GM21447 (cell line): ENCODE results near the gene SYTL1.
A peak's percentile ranks its signal among the peaks of the same experiment; 100 is the strongest.

Source experiments
- ATAC-seq: cut with Tn5 transposase; IDR thresholded peaks from one replicate; pipeline ENCODE4 v1.9.1; 2021; ENCODE audit not compliant: unreplicated experiment

The SYTL1 gene

DNA sequence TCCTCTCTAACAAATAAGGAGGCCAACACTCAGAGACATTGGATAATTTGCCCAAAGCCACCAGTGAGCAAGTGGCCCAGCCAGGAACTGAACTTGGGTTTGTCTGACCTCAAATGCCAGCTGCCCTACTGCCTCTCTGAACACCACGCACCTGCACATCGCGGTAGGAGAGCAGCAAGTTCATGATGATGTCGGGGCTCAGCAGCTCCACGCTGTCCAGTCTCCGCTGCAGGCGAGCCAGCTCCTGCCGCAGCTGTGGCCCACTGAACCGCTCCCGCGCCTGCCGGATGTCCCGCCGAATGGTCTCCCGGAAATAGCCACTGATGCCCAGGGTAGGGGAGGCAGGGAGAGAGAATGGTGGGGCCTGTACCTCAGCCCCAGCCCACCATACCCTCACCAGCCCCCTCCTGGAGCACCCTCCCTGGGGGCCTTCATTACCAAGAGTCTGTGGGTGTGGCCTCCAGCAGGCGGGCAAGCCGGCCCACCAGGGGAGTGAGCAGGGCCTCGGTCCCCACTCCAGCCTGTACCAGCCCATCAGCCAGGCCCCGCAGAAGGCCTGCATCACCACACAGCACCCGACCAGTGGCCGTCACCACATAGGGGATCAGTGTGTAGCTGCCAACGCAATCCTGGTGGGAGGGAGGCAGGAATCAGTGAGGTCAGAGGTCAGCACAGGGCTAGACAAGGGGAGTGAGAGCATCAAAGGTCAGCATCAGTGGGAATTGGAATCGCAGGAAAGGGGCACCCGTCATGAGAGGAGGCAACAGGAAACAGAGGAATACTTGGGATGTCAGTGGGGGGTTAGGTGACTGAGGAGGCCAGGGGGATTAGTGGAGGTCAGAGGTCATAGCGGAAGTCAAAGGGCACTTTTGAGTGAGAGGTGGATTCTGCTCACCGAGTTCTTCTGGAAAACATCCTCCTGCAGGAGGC, 22.2 kb downstream of the SYTL1 start:
- no peak for ATAC-seq

GRCh38 chr1:27364696-27365371, 23.0 kb downstream of the SYTL1 start:
- ATAC-seq = no peak

GRCh38 chr1:27365372-27366112, 23.7 kb downstream of the SYTL1 start:
- ATAC-seq = peak; percentile 40

DNA sequence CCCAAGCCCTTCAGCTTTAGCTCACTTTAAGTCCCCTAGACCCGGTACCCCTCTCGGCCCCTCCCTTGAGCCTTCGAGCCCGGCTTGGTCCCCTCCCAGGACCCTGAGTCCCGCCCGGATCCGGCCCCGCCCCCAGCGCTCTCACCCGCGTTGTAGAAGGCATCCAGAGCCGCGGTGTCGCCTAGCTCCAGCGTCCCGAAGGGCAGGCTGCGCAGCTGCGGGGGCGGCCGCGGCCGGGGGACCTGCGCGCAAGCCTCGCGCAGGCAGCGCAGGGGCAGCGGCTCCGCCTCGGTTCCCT, 24.2 kb downstream of the SYTL1 start:
- ATAC-seq = peak; percentile 35

DNA sequence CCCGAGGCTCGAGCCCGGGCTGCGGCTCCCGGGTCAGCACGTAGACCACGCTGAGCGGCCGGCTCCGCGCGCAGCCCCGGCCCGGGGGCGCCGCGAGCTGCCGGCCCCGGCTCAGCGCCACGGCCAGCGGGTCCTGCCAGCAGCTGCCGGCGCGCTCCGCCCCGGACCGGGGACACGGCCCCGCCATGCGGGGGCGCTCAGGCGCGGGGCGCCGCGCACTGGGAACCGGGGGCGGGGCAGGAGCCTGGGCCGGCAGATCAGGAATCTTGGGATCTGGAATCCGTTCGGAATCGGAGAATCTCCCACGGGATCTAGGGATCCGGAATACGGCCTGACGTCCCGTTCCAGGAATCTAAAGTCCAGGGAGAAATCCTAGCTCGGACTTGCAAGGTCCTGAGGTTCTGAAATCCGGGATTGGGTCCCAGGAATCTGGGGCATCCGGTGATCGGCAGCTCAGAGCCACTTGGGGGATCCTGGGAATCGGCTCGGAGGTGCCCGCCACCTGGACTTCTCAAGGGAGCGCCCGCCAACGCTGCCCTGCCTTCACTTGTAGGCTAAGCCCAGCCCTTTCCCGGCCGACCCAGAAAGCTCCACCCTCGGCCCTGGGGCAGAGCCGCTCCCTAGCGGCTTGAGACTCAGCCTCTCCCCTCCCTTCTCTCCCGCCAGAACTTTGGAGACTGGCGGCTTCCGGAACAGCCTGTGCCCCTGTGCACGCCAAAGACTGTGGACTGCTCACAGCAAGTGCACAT, 24.8 kb downstream of the SYTL1 start, which contains the start of gene MAP3K6:
TSS of gene MAP3K6 (minus strand) at position 551 of the 749 bp plus-strand sequence. CDS start at position 187, 364 bp downstream.
- peak; percentile 34 for ATAC-seq

DNA sequence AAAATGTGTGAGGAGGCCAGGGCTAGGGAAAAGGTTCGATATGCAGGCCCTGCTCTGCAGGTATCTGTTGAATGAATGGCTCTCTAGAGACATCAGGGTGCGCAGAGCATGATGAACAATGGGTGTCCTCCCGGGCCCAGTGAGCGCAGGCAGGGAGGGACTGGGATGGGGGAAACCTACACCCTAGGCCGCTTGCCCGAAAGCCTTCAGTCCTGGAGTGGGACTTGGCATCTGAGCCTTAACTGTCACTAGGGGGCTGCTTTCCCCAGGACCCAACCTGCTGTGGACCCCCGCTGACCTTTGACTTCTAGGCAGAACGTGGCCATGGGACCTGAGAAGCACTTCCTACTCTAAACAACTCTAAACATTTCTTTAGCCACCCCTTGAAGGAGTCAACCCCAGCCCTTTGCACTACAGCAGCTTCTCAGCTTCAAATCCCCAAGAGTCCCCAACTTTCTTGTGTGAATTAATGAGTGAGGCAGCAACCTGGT, 25.4 kb downstream of the SYTL1 start:
- ATAC-seq = no peak

DNA sequence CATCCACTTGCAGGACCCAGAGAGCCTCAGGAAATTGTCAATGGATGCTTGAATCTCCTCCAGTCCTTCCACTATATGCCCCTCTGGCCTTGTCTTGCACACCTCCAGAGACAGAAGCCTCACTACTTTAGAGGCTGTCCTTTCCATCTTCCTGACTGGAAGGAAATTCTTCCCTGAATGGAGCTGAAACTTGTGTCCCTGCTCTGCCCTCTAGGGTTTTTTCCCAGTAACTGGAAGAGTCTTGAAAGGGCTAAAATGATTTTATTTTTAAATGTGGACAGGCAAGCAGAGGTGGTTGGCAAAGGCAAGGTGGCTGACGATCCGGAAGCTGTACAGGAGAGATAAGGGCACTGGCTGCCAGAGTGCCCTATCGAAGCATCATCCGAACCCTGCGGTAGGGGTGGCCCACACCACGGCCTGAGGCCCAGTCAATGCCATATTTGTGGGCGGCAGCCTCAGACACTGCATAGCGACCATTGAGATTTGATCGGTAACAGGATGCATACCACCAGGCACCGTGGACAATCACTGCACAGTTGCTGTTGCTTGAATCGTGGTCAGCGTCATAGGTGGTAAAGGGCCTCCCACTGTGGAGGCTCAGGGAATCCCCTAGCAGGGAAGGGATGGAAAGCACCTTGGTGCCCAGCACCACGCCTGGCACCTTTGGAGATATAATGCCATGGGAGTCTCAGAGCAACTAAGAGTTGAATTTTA, 27.2 kb downstream of the SYTL1 start:
- no peak for ATAC-seq

GRCh38 chr1:27372022-27372807, 30.4 kb downstream of the SYTL1 start:
- no peak for ATAC-seq

GRCh38 chr1:27372808-27373690, 31.2 kb downstream of the SYTL1 start:
- no peak for ATAC-seq

DNA sequence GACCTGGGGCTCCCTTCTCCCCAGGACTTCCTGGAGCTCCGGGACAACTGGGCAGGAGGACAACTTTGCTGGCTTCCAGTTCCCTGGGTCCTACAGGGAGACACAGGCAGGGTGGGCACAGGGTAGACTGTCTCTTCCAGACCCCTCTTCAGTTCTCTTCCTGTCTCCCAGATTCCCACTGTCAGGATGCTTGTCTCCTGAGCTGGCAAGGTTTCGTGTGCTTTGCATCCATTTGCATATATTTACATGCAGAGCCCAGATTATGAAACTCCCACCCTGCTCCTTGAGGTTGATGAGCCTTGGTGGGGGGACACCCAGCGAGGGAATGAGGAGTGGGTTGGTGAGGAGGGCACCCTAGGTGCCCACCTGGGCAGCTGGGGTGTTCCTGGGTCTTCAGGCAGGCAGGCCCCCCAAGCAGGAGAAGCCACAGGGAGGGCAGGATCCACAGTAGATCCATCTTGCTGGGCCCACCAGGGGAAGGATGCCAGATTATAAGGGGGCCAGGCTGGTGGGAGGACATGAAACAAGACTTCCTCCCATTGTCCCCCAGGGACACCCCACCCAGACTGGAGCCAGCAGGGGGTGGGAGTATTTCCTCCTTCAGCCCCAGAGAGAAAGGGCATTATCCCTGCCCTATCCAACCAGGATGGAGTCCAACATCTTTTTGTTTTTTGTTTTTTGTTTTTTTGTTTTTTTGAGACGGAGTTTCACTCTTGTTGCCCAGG, 32.7 kb downstream of the SYTL1 start, which contains the start of gene FCN3:
TSS of gene FCN3 (minus strand) at position 463 of the 725 bp plus-strand sequence. CDS start at position 457, 6 bp downstream.
- no peak for ATAC-seq

DNA sequence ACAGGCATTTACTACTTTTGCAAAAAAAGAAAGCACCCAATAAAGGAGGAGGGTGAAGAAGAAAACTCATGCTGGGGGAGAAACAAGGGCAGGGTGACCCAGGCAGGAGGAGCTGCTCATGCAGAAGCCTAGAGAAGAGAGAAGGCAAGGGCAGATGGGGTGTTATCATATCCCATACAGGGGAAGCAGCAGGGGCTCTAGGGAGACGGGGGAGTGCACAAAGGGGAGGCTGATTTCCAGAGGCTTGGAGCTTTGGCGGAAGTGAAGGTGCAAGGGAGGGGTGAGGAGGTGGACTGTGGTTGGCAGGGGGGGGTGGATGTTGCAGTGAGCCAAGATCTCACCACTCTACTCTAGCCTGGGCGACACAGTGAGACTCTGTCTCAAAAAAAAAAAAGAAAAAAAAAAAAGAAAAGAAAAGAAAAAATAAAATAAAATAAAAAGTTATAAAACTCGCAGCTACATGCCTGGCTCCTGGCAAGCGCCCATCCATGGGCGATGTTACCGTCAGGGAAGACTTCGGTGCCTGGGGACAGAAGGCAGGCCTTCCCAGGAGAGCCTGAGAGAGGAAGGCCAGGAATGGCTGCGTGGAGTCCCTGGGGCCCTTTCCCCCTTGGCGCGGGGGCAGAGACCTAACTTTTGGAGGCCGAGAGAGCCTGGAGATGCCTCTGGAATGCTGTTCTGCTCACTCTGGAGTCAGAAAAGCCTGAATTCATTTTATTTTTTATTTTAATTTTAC, 36.1 kb downstream of the SYTL1 start:
- ATAC-seq = no peak

- ATAC-seq = no peak
Observed at GRCh38 chr1:27379564-27380122, 37.8 kb downstream of the SYTL1 start.

DNA sequence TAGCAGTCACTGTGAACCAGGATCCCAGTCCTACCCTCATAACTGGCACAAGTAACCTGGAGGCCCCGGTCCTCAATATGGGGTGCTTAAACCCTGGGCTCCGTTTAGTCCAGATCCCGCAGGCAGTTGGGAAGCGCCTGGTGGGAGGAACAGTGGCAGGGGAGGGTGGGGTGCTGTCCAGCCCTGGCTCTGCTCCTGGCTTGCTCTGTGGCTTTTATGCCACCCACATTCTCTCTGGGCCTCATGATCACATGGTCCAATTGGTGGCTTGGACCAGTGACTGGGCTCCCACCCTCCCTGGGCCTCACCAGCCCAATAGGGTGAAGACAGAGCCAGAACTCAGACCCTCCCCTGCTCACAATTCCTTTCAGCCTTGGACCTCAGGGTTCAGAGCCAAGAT, 38.4 kb downstream of the SYTL1 start:
- ATAC-seq = no peak

DNA sequence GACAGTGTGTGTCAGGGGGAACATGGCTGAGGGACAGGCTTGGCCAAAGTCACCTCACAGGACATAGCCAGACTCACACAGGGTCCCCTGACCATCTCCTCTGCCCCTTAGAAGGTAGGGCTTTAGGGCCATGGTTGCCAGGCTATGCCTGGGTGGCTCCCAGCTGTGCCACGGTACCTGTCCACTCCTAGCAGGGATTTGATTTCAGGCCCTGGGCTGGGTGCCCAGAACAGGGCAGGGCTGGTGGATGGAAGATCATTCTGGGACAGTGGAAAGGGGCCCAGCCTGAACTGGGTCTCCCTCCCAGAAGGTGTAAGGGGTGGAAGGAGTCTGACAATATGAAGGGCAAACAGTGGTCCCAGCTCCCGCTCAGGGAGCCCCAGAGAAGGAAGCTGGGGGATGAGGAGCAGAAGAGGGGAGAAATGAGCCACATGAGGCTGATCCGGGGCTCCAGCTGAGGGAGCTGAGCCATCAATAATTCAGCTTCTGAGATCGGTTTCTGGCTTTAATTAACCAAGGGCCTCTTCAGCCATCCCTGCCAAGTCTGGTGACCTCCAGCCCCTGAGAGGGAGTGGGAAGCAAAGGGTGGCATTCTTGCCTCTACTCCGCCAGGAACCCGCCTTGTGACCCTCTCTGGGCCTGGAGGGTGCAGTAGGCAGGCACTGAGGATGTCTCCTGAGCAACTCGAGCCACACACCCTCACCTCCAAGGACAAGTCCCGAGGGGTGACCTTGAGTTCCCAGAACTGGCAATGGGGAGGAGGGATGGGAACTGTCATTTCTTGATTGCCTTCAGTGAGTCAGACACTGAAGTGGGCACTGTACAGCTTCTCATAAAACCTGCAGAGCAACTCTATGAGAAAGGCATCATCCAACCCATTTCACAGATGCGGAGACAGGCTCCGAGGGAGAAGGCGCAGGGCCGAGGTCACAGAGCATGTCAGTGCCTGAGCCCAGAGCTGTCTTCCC, 39.2 kb downstream of the SYTL1 start:
- no peak for ATAC-seq

- no peak for ATAC-seq
Observed at GRCh38 chr1:27381969-27382762, 40.3 kb downstream of the SYTL1 start.
